ENCODE measurements around the gene TMBIM6.
"Not testable (repeated sequence)": the region's sequence is repeated elsewhere in the genome, so short reads cannot be mapped to it uniquely, and the experiment has no call there.

The TMBIM6 gene

DNA sequence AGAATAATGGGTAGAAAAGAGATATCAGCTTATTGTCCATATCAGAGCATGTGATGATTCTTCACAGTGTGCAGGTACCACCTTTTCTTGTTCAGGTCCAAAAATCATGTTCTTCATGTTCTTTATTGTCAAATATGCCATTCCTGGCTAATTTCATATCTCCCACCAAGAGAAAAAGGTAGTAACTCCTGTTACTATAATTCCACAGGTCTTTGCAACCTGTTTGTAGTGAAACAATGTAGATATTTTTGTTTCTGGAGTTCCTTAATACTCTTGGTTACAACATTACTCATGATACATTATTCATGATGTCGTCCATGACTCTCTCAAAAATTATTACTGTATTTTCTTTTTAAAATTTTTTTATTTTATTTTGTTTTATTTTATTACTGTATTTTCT lies 11.3 kb upstream of the TMBIM6 start:
- no peaks in the 10 kb centered on the region for H3K4me1 ChIP-seq (ENCODE audit: control insufficient read depth in 1 of 2, insufficient read depth in 2 of 2, low read length in 2 of 2)

DNA sequence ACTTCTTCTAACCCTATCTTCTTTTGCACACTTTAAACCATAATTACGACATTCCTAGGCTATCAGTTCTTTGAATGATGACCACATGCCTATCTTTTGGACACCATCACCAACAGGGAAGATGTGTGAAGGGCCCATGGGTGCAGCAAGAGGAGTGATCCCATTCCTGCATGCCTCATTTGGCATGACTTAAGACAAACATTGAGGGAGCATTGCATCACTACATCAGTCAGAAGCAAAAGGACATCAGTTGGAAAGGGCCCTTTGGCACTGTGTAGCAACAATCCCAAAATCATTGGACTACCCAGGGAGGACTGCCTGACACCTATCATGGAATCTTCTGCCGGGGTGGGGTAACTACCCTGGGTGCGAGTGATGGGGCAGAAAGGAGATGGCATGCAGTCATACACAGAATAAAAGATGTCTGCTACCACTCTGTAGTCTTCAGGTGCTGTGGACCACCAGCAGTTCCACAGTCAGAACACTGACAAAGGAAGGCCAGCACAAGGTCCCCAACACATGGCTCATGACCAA lies 10.7 kb upstream of the TMBIM6 start:
- Histone ChIP-seq H2BK12ac (ENCODE audit: low read length) (no peak overlapping the region), H4K91ac (ENCODE audit: low read depth, low read length) (no peak overlapping the region), H3K27ac (ENCODE audit: low read depth, low read length) (no peak overlapping the region), H3K79me1 (ENCODE audit: low read length) (no peaks in the 10 kb centered on the region), H3K4ac (ENCODE audit: low read depth, low read length) (no peak overlapping the region), H2BK120ac (ENCODE audit: insufficient read depth, low read length, poor library complexity) (no peak overlapping the region), H3K4me1 (ENCODE audit: control insufficient read depth in 1 of 2, insufficient read depth in 2 of 2, low read length in 2 of 2) (no peaks in the 10 kb centered on the region), H3K79me2 (ENCODE audit: control insufficient read depth, insufficient read depth, low read length, poor library complexity) (no peaks in the 10 kb centered on the region), H2AK5ac (ENCODE audit: low read length) (no peak overlapping the region), H4K8ac (ENCODE audit: low read depth, low read length) (no peak overlapping the region), H2BK5ac (ENCODE audit: low read depth, low read length, poor library complexity) (no peak overlapping the region), H3K14ac (ENCODE audit: low read length) (no peak overlapping the region), H3K9me3 (ENCODE audit: insufficient read depth, low read depth, low read length) (peaks cover 4% of the 10 kb centered on the region), H3K27me3 (ENCODE audit: insufficient read depth, low read length) (no peaks in the 10 kb centered on the region), H3K36me3 (ENCODE audit: control insufficient read depth in 1 of 2, insufficient read depth in 2 of 2, low read length in 2 of 2) (no peaks in the 10 kb centered on the region), H3K18ac (ENCODE audit: low read length) (no peak overlapping the region), H4K12ac (ENCODE audit: low read depth, low read length) (no peak overlapping the region), H3K9ac (ENCODE audit: low read length) (no peak overlapping the region), H3K4me3 (ENCODE audit: low read depth, low read length) (no peak overlapping the region), H3K4me2 (ENCODE audit: low read length) (no peak overlapping the region), H3K23ac (ENCODE audit: low read length) (no peak overlapping the region), H2AFZ (ENCODE audit: insufficient read depth, low read length, poor library complexity) (no peak overlapping the region)
- DNase-seq = no peak
- no CpG with 5 or more reads among the region's 3 CpGs for WGBS (ENCODE audit: extremely low coverage, insufficient coverage, insufficient read length)

More for the DNA sequence above, 11.3 kb upstream of the TMBIM6 start:
- no peaks in the 10 kb centered on the region for H3K36me3 ChIP-seq (ENCODE audit: control insufficient read depth in 1 of 2, insufficient read depth in 2 of 2, low read length in 2 of 2)
- H4K12ac ChIP-seq (ENCODE audit: low read depth, low read length) = no peak overlapping the region
- H3K9me3 ChIP-seq (ENCODE audit: insufficient read depth, low read depth, low read length) = peaks cover 4% of the 10 kb centered on the region
- H2BK120ac ChIP-seq (ENCODE audit: insufficient read depth, low read length, poor library complexity) = no peak overlapping the region
- no peak overlapping the region for H3K14ac ChIP-seq (ENCODE audit: low read length)
- no peaks in the 10 kb centered on the region for H3K27me3 ChIP-seq (ENCODE audit: insufficient read depth, low read length)
- H2AFZ ChIP-seq (ENCODE audit: insufficient read depth, low read length, poor library complexity) = no peak overlapping the region
- H3K4ac ChIP-seq (ENCODE audit: low read depth, low read length) = no peak overlapping the region
- H4K8ac ChIP-seq (ENCODE audit: low read depth, low read length) = no peak overlapping the region
- H3K79me1 ChIP-seq (ENCODE audit: low read length) = no peaks in the 10 kb centered on the region
- no peak for DNase-seq
- WGBS (ENCODE audit: extremely low coverage, insufficient coverage, insufficient read length) = no CpG with 5 or more reads among the region's 1 CpG
- H3K4me3 ChIP-seq (ENCODE audit: low read depth, low read length) = no peak overlapping the region
- H3K4me2 ChIP-seq (ENCODE audit: low read length) = no peak overlapping the region
- H2BK12ac ChIP-seq (ENCODE audit: low read length) = no peak overlapping the region
- no peak overlapping the region for H4K91ac ChIP-seq (ENCODE audit: low read depth, low read length)
- no peaks in the 10 kb centered on the region for H3K79me2 ChIP-seq (ENCODE audit: control insufficient read depth, insufficient read depth, low read length, poor library complexity)
- no peak overlapping the region for H3K18ac ChIP-seq (ENCODE audit: low read length)
- H3K23ac ChIP-seq (ENCODE audit: low read length) = no peak overlapping the region
- no peak overlapping the region for H3K27ac ChIP-seq (ENCODE audit: low read depth, low read length)
- no peak overlapping the region for H3K9ac ChIP-seq (ENCODE audit: low read length)
- H2AK5ac ChIP-seq (ENCODE audit: low read length) = no peak overlapping the region
- no peak overlapping the region for H2BK5ac ChIP-seq (ENCODE audit: low read depth, low read length, poor library complexity)

DNA sequence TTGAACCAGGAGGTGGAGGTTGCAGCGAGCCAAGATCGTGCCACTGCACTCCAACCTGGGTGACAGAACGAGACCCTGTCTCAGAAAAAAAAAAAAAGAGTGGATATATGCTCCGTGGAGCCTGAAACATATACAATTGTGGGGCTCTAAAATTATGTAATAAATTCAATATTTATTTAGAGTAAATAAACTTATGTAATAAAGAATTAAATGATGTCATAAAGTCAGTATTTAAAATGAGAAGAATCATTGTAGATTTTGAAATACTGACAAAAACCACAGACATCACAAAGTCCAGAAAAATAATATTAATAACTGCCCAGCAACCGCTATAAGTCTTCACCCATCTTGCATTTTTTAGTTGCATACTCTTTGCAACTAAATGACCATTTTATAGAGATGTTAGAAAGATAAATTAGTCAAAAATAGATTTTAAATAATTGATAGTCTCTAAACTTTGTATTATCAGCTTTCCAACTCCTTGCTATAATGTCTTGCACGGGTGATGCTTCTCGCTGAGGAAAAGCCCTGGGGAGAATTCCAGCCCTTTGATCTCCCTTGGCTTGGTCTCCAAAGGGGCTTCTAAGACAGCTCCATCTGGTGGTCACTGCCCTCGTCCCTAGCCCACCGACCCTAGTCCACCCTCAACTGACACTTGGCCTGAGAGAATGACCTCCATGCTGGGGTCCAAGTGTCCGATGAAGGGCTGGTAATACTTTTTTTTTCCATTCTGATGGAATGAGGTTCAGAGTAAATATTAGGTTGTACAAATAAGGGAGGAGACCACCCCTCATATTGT lies 7.9 kb upstream of the TMBIM6 start:
- no CpG with 5 or more reads among the region's 10 CpGs for WGBS (ENCODE audit: extremely low coverage, insufficient coverage, insufficient read length)
- H2BK5ac ChIP-seq (ENCODE audit: low read depth, low read length, poor library complexity) = no peak overlapping the region
- no peaks in the 10 kb centered on the region for H3K27me3 ChIP-seq (ENCODE audit: insufficient read depth, low read length)
- no peak overlapping the region for H2AK5ac ChIP-seq (ENCODE audit: low read length)
- H3K4me1 ChIP-seq (ENCODE audit: control insufficient read depth in 1 of 2, insufficient read depth in 2 of 2, low read length in 2 of 2) = no peaks in the 10 kb centered on the region
- H4K12ac ChIP-seq (ENCODE audit: low read depth, low read length) = no peak overlapping the region
- H3K23ac ChIP-seq (ENCODE audit: low read length) = no peak overlapping the region
- H3K4me3 ChIP-seq (ENCODE audit: low read depth, low read length) = no peak overlapping the region
- peaks cover 4% of the 10 kb centered on the region for H3K9me3 ChIP-seq (ENCODE audit: insufficient read depth, low read depth, low read length)
- H3K9ac ChIP-seq (ENCODE audit: low read length) = no peak overlapping the region
- no peak overlapping the region for H4K91ac ChIP-seq (ENCODE audit: low read depth, low read length)
- H3K79me2 ChIP-seq (ENCODE audit: control insufficient read depth, insufficient read depth, low read length, poor library complexity) = no peaks in the 10 kb centered on the region
- no peak overlapping the region for H3K27ac ChIP-seq (ENCODE audit: low read depth, low read length)
- no peak overlapping the region for H3K18ac ChIP-seq (ENCODE audit: low read length)
- no peak overlapping the region for H2BK120ac ChIP-seq (ENCODE audit: insufficient read depth, low read length, poor library complexity)
- H3K79me1 ChIP-seq (ENCODE audit: low read length) = no peaks in the 10 kb centered on the region
- H3K36me3 ChIP-seq (ENCODE audit: control insufficient read depth in 1 of 2, insufficient read depth in 2 of 2, low read length in 2 of 2) = no peaks in the 10 kb centered on the region
- H3K14ac ChIP-seq (ENCODE audit: low read length) = no peak overlapping the region
- H2BK12ac ChIP-seq (ENCODE audit: low read length) = no peak overlapping the region
- DNase-seq = no peak
- H3K4ac ChIP-seq (ENCODE audit: low read depth, low read length) = no peak overlapping the region
- no peak overlapping the region for H4K8ac ChIP-seq (ENCODE audit: low read depth, low read length)
- H2AFZ ChIP-seq (ENCODE audit: insufficient read depth, low read length, poor library complexity) = no peak overlapping the region
- H3K4me2 ChIP-seq (ENCODE audit: low read length) = no peak overlapping the region

DNA sequence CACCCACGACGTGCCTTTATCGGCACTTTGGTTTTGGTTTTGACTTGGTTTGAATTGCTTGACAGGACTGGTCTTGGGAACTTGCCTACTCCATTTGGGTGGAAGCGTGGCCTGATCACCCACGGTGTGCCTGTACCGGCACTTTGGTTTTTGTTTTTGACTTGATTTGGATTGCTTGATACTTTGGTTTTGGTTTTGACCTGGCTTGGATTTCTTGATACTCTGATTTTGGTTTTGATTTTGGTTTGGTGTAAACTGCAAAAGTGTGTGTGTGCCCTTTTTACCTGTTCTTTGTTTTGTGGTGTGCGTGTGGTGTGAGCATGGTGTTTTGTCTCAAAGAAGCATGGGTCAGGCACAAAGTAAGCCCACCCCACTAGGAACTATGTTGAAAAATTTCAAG lies 6.5 kb upstream of the TMBIM6 start:
- not testable (repeated sequence) for H3K9ac ChIP-seq (ENCODE audit: low read length); H3K79me2 ChIP-seq (ENCODE audit: control insufficient read depth, insufficient read depth, low read length, poor library complexity); H4K12ac ChIP-seq (ENCODE audit: low read depth, low read length); H3K4ac ChIP-seq (ENCODE audit: low read depth, low read length); H2AK5ac ChIP-seq (ENCODE audit: low read length); H4K91ac ChIP-seq (ENCODE audit: low read depth, low read length); H3K27ac ChIP-seq (ENCODE audit: low read depth, low read length); H3K4me1 ChIP-seq (ENCODE audit: control insufficient read depth in 1 of 2, insufficient read depth in 2 of 2, low read length in 2 of 2); H3K79me1 ChIP-seq (ENCODE audit: low read length); H3K9me3 ChIP-seq (ENCODE audit: insufficient read depth, low read depth, low read length); H2AFZ ChIP-seq (ENCODE audit: insufficient read depth, low read length, poor library complexity); H3K36me3 ChIP-seq (ENCODE audit: control insufficient read depth in 1 of 2, insufficient read depth in 2 of 2, low read length in 2 of 2); DNase-seq; H2BK5ac ChIP-seq (ENCODE audit: low read depth, low read length, poor library complexity); H3K27me3 ChIP-seq (ENCODE audit: insufficient read depth, low read length); H3K18ac ChIP-seq (ENCODE audit: low read length); H3K14ac ChIP-seq (ENCODE audit: low read length); H3K4me3 ChIP-seq (ENCODE audit: low read depth, low read length); H3K4me2 ChIP-seq (ENCODE audit: low read length); H2BK120ac ChIP-seq (ENCODE audit: insufficient read depth, low read length, poor library complexity); H2BK12ac ChIP-seq (ENCODE audit: low read length); H4K8ac ChIP-seq (ENCODE audit: low read depth, low read length); H3K23ac ChIP-seq (ENCODE audit: low read length)
- no CpG with 5 or more reads among the region's 7 CpGs for WGBS (ENCODE audit: extremely low coverage, insufficient coverage, insufficient read length)

All from trophoblast cell (in vitro differentiated cells and primary cell).